Right lobe of liver (tissue), 6 donors: ENCODE results near the gene ZNF346. TPM values are rescaled to one million over a fixed set of nuclear protein-coding genes. Genes with fewer than 3 reads are reported as not detected.

ENCODE experiments used
- ATAC-seq, 4 donors: fragments of 200-7000 bp; cut with Tn5 transposase; one replicate each; pipeline ENCODE4 v1.9.1; 2020; ENCODE audit warnings: mild to moderate bottlenecking in 4 of 4, moderate library complexity in 4 of 4
- DNase-seq, 3 donors: peaks; one replicate each; pipeline ENCODE4 v3.0.0-alpha.2; 2020
- H3K27ac ChIP-seq, 3 donors: fragments of 200-600 bp; one replicate each; pipeline ENCODE4 v1.8.0; 2022
- H3K27me3 ChIP-seq, 2 donors: fragments of 200-600 bp; one replicate each; pipeline ENCODE4 v1.8.0; 2022
- H3K36me3 ChIP-seq, 4 donors: fragments of 200-600 bp; sonication (generic) in 1 of 4; one replicate each; pipeline versions ENCODE4 v1.5.1 to v1.8.0; 2017 to 2022; ENCODE audit warnings: control low read depth in 1 of 4
- H3K4me1 ChIP-seq, 4 donors: fragments of 200-600 bp; sonication (generic) in 1 of 4; one replicate each; pipeline versions ENCODE4 v1.5.1 to v1.8.0; 2017 to 2022; ENCODE audit warnings: control low read depth in 1 of 4
- H3K4me3 ChIP-seq, 3 donors: fragments of 200-600 bp; one replicate each; pipeline ENCODE4 v1.8.0; 2022
- H3K9me3 ChIP-seq, 4 donors: fragments of 200-600 bp; sonication (generic) in 1 of 4; one replicate each; pipeline versions ENCODE4 v1.5.1 to v1.8.0; 2017 to 2022; ENCODE audit warnings: control low read depth in 1 of 4
- POLR2A ChIP-seq: fragments of 450-650 bp; IDR thresholded peaks from one replicate; pipeline ENCODE4 v1.6.1; 2017; ENCODE audit warnings: antibody characterized with exemption, mild to moderate bottlenecking
- WGBS: methylation state at CpG from one replicate; pipeline ENCODE4 v1.1.6; 2018; ENCODE audit warnings: low coverage, low lambda C conversion rate; ENCODE audit not compliant: insufficient coverage; ENCODE audit errors: missing lambda C conversion rate; 5-methylcytosine and 5-hydroxymethylcytosine counted together
- intact Hi-C, 2 donors: fragments of 100-400 bp; cut with DNase I; formaldehyde crosslinking; loops; one replicate each; pipeline versions ENCODE4 v1.11.2 to v1.14.1; 2022
- total RNA-seq, 6 experiments: library from RNA; depleted of rRNA in 2 of 6; stranded (reverse); fragments of >200 nt in 2 of 6; fragmentation: NEBNext Ultra II Directional in 3 of 6; extraction: Animal tissue kit (Norgen Biotek cat#: 25700) in 3 of 6; gene quantifications; one replicate each; pipeline versions ENCODE4 v1.1.0 to v1.2.4, GENCODE V29; 2016 to 2023
- TF ChIP-seq, protein P1 (sequence below), 4 donors: fragments of 200-600 bp in 3 of 4; fragments of 450-650 bp in 1 of 4; IDR thresholded peaks; one replicate each; pipeline versions ENCODE4 v1.5.1 to v1.8.0; 2016 to 2022; ENCODE audit warnings: antibody characterized with exemption in 4 of 4, mild to moderate bottlenecking in 2 of 4
- donor health status: DM: no; HTN: yes; CAD: no.
- donor health status: DM: no; HTN: no; CAD: no.
- donor health status: DM: no; HTN: no; CAD: no.
- donor health status: DM: no; HTN: yes; CAD: no.
- donor health status: DM: no; HTN: yes; CAD: no.

ZNF346 gene
- total RNA-seq, 6 experiments from 2014 or later, result 5.3 to 7.4 (median 6.0) TPM

DNA sequence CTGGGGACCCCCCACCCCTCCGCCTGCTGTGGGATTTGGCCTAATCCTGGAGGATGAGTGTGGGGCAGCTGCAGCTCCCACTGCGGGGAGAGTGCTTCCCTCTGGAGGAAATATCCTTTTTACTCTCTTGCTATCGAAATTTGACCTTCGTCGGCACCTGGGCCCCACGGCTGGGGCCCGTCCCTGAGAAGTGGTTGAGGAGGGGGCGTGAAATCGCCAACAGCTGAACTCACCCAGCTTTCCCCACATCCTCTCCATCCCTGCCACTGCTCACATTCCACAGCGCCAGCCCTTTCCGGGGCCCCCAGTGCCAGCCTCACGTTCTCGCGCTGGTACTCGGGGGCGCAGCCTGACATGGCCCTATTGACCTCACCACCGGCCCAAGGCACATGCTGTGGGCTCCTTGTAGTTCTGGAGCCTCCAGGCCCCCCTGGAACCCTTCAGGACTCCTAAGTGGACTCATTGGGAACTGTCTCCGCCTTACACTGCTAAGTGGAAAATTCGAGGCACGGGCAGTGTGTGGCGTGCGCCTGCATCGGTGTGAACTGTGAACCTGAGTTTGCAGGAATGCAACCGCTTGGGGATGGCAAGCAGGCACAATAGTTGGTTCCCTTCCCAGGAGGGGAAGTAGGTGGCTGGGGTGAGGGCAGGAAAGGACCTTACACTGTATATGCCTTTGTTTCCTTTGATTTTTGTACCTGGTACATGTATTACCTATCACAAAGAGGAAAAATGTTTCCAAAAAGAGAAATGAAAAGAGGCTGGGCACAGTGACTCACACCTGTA lies 83.4 kb downstream of the ZNF346 start:
- Histone ChIP-seq H3K9me3 (no peaks in the 10 kb centered on the region), H3K36me3 (no peaks in the 10 kb centered on the region), H3K4me1 (peaks cover 0 to 12% (median 2%) of the 10 kb centered on the region in 4 donors), H3K27ac (no peak overlapping the region), H3K27me3 (no peaks in the 10 kb centered on the region), H3K4me3 (no peak overlapping the region)
- intact Hi-C loops, result no loop called here
- TF ChIP-seq, protein P1, sequence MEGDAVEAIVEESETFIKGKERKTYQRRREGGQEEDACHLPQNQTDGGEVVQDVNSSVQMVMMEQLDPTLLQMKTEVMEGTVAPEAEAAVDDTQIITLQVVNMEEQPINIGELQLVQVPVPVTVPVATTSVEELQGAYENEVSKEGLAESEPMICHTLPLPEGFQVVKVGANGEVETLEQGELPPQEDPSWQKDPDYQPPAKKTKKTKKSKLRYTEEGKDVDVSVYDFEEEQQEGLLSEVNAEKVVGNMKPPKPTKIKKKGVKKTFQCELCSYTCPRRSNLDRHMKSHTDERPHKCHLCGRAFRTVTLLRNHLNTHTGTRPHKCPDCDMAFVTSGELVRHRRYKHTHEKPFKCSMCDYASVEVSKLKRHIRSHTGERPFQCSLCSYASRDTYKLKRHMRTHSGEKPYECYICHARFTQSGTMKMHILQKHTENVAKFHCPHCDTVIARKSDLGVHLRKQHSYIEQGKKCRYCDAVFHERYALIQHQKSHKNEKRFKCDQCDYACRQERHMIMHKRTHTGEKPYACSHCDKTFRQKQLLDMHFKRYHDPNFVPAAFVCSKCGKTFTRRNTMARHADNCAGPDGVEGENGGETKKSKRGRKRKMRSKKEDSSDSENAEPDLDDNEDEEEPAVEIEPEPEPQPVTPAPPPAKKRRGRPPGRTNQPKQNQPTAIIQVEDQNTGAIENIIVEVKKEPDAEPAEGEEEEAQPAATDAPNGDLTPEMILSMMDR (IDR thresholded peaks at IDR 0.05), result no peak
- no peak for TF ChIP-seq POLR2A
- no peak for DNase-seq
- WGBS, result 66% methylated on average over 7 of the region's 24 CpGs
- no peak for ATAC-seq

DNA sequence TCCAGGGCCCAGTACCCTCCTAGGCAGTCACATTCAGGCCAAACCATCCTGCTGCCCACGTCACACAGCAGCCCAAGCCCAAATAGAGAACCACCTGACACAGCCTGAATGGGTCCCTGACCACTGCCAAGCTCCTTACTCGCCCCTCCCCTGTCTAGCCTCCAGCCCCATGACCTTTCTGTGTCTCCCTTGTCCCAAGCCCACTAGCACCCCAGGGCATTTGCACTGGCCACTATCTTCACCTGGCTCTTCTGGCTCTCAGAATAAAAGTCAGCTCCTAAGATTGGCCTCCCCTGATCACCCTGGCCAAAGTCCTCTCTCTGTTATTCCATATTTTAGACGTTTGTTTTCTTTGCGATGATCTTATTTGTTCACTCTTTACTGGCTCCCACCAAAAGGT lies 84.7 kb downstream of the ZNF346 start:
- H3K36me3 ChIP-seq, result no peaks in the 10 kb centered on the region
- WGBS, result 60% methylated on average over 2 of the region's 4 CpGs
- no peak for ATAC-seq
- intact Hi-C loops, result no loop called here
- H3K4me3 ChIP-seq, result no peak overlapping the region
- H3K27me3 ChIP-seq, result no peaks in the 10 kb centered on the region
- no peak for DNase-seq
- no peaks in the 10 kb centered on the region for H3K9me3 ChIP-seq
- no peak for TF ChIP-seq POLR2A
- TF ChIP-seq, protein P1 (IDR thresholded peaks at IDR 0.05), result no peak
- peaks cover 0 to 19% (median 2%) of the 10 kb centered on the region in 4 donors for H3K4me1 ChIP-seq
- H3K27ac ChIP-seq, result no peak overlapping the region

DNA sequence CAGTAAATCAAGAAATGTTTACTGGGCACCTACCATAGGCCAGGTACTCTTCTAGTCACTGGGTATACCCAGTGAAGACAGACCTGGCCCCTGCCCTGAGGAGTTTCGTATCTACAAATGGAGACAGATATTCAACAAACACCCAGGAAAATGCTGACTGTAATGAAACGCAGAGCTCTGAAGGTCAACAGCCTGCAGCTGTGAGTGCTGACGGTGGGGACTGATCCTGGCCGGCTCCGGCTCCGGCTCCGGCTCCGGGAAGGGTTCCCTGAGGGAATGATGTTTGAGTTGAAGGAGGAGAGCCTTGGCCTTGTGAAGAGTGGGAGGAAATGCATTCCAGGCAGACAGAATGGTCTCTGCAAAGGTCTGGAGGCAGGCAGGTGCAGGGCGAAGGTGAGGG lies 87.3 kb downstream of the ZNF346 start:
- intact Hi-C loops, result loop anchor here (5.0 kb wide), 1 partner anchor 38 kb away; no protein-coding TSS in a partner anchor
- WGBS, result 32% methylated on average over 9 of the region's 9 CpGs
- Histone ChIP-seq H3K4me1 (peaks cover 0 to 28% (median 6%) of the 10 kb centered on the region in 4 donors), H3K4me3 (no peak overlapping the region), H3K36me3 (no peaks in the 10 kb centered on the region), H3K27ac (peak overlapping the region in 1 of 3 donors; percentile 47), H3K27me3 (no peaks in the 10 kb centered on the region), H3K9me3 (no peaks in the 10 kb centered on the region)
- TF ChIP-seq POLR2A, result no peak
- TF ChIP-seq, protein P1 (IDR thresholded peaks at IDR 0.05), result no peak
- DNase-seq (no peak), ATAC-seq (peak; percentile 27 to 58 (median 48))

GRCh38 chr5:177111720-177112394 lies 89.4 kb downstream of the ZNF346 start:
- WGBS, result 9% methylated on average over 7 of the region's 12 CpGs

More at GRCh38 chr5:177111720-177112394, 89.4 kb downstream of the ZNF346 start:
- H3K36me3 ChIP-seq, result no peaks in the 10 kb centered on the region
- TF ChIP-seq POLR2A, result no peak
- TF ChIP-seq, protein P1 (IDR thresholded peaks at IDR 0.05), result peak; percentile 93 to 96 (median 96)
- no peak overlapping the region for H3K27ac ChIP-seq
- no peaks in the 10 kb centered on the region for H3K9me3 ChIP-seq
- intact Hi-C loops, result loop anchor here (5.0 kb wide), 1 partner anchor 40 kb away; no protein-coding TSS in a partner anchor
- DNase-seq (peak in 2 of 3 donors; percentile 61 to 66), ATAC-seq (peak; percentile 25 to 58 (median 46))
- H3K27me3 ChIP-seq, result no peaks in the 10 kb centered on the region
- peaks cover 0 to 31% (median 6%) of the 10 kb centered on the region in 4 donors for H3K4me1 ChIP-seq
- no peak overlapping the region for H3K4me3 ChIP-seq
